HFFc6 (cell line): ENCODE results near the gene PRDM16. TPM values are rescaled to one million over a fixed set of nuclear protein-coding genes. Genes with fewer than 3 reads are reported as not detected.

Source experiments
- DNase-seq: peaks from one replicate; pipeline ENCODE4 v3.0.0-alpha.2; 2018
- H3K27ac Mint-ChIP-seq: 2 replicates; pipeline ENCODE4 v1.8.0; 2020; ENCODE audit warnings: mild to moderate bottlenecking, mixed read lengths
- H3K27me3 Mint-ChIP-seq: 2 replicates; pipeline ENCODE4 v1.8.0; 2021; ENCODE audit warnings: mild to moderate bottlenecking, moderate library complexity, mixed read lengths; ENCODE audit not compliant: insufficient read depth
- H3K36me3 Mint-ChIP-seq: 2 replicates; pipeline ENCODE4 v1.8.0; 2021; ENCODE audit warnings: low read depth, mixed read lengths
- H3K4me1 Mint-ChIP-seq: 2 replicates; pipeline ENCODE4 v1.8.0; 2020; ENCODE audit warnings: low read depth, mixed read lengths
- H3K4me3 Mint-ChIP-seq: 2 replicates; pipeline ENCODE4 v1.8.0; 2020; ENCODE audit warnings: mild to moderate bottlenecking, moderate library complexity, mixed read lengths
- H3K9me3 Mint-ChIP-seq: 2 replicates; pipeline ENCODE4 v1.8.0; 2020; ENCODE audit warnings: mild to moderate bottlenecking, mixed read lengths
- total RNA-seq, 6 experiments: library from RNA; stranded (reverse); fragmentation: NEBNext Ultra II Directional; extraction: Animal tissue kit (Norgen Biotek cat#: 25700); gene quantifications; 2 replicates in 1 of 6; 3 replicates in 5 of 6; pipeline ENCODE4 v1.2.3, GENCODE V29; 2021
- TF ChIP-seq, protein P1 (sequence below): fragments of 200-600 bp; sonication (generic); IDR thresholded peaks from 2 replicates; pipeline ENCODE4 v1.5.0; 2021; ENCODE audit warnings: antibody characterized with exemption, mild to moderate bottlenecking

Gene PRDM16
- total RNA-seq, 6 experiments from 2014 or later = not detected

DNA sequence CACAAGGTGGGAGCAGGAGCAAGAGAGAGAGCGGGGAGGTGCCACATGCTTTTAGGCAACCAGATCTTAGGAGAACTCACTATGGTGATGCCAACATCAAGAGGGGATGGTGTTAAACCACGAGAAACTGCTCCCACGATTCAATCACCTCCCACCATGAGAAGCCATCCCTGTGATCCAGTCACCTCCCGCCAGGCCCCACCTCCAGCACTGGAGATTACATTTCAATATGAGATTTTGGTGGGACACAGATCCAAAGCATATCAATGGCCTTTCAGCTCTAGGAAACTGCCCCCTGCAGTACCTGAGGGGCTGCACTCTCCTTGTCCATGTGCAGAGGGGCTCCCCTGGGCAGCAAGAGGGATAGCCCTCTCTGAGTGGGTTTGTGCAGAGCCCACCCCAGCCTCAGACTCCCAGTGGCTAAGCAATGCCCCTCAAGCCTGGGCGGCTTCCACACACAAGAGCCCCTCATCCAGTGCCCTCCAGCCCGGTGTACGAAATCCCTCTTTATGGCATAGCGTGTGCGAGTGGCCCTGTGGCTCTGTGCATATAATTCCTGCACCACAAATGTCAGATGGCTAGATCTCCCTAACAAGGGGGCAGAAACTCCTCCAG, 15.5 kb upstream of the PRDM16 start:
- TF ChIP-seq, protein P1, sequence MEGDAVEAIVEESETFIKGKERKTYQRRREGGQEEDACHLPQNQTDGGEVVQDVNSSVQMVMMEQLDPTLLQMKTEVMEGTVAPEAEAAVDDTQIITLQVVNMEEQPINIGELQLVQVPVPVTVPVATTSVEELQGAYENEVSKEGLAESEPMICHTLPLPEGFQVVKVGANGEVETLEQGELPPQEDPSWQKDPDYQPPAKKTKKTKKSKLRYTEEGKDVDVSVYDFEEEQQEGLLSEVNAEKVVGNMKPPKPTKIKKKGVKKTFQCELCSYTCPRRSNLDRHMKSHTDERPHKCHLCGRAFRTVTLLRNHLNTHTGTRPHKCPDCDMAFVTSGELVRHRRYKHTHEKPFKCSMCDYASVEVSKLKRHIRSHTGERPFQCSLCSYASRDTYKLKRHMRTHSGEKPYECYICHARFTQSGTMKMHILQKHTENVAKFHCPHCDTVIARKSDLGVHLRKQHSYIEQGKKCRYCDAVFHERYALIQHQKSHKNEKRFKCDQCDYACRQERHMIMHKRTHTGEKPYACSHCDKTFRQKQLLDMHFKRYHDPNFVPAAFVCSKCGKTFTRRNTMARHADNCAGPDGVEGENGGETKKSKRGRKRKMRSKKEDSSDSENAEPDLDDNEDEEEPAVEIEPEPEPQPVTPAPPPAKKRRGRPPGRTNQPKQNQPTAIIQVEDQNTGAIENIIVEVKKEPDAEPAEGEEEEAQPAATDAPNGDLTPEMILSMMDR = no peak
- Mint-ChIP-seq H3K4me1 (no peaks in the 10 kb centered on the region), H3K36me3 (peaks cover 6% of the 10 kb centered on the region), H3K27me3 (peaks cover 7% of the 10 kb centered on the region), H3K4me3 (no peak overlapping the region), H3K9me3 (peaks cover 10% of the 10 kb centered on the region), H3K27ac (no peak overlapping the region)
- no peak for DNase-seq

DNA sequence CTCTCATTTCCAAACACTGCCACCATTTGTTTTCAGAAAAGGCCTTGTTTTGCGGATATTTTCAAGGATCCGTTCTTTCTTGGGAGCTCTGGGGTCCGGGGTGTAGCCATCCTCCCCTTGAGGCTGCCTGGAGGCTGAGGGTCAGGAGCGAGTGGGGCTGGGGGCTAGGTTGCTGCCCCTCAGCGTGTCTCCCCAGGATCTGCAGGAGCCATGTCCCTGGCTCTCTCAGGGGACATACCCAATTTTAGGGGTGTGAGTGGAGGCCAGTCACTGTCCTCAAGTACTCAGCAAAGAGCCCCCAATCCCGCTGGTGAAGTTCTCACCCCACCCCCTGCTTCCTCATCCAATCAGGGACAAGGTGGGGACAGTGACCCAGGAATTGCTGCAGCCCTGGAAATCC, 15.0 kb upstream of the PRDM16 start:
- Mint-ChIP-seq H3K4me3 (no peak overlapping the region), H3K36me3 (peaks cover 6% of the 10 kb centered on the region), H3K27ac (no peak overlapping the region), H3K4me1 (no peaks in the 10 kb centered on the region), H3K27me3 (peaks cover 9% of the 10 kb centered on the region), H3K9me3 (peaks cover 10% of the 10 kb centered on the region)
- TF ChIP-seq, protein P1 = no peak
- no peak for DNase-seq

DNA sequence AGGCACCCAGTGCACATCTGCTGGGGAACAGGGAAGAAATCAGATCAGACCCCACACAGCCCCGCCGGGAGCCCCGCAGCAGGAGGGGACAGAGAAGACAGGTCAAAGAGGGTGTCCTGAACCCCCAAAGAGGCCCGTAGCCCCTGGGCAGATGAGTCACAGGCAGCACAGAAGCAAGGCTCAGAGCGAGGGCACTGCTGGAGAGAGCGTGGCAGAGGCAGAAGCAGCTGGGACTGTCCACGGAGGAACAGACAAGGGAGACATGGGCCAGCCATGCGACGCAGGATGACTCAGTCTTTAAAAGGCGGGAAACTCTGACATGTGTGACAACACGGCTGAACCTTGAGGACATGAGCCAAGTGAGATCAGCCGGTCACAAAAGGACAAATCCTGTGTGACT, 14.5 kb upstream of the PRDM16 start:
- Mint-ChIP-seq H3K27me3 (peaks cover 9% of the 10 kb centered on the region), H3K4me3 (no peak overlapping the region), H3K9me3 (peaks cover 10% of the 10 kb centered on the region), H3K36me3 (peaks cover 6% of the 10 kb centered on the region), H3K4me1 (no peaks in the 10 kb centered on the region), H3K27ac (no peak overlapping the region)
- DNase-seq = no peak
- TF ChIP-seq, protein P1 = no peak

DNA sequence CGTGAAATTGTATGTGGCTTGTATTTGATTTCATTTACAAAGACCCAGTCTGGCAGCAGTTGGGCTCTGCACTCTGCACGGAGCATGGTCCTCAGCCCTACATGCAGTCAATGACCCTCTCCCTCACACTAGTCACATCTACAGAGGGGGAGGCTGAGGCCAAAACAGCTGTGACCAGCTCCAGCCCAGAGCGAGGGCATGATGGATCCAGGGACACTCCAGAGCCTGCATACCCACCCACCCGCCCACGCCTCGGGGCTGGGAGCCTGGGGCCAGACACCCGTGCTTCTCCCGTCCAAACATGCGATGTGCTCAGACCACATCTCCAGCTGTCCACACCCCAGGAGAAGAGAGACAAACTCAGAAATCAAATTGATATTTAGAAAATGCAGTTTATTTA, 14.0 kb upstream of the PRDM16 start:
- H3K27ac Mint-ChIP-seq = no peak overlapping the region
- peaks cover 9% of the 10 kb centered on the region for H3K27me3 Mint-ChIP-seq
- no peaks in the 10 kb centered on the region for H3K4me1 Mint-ChIP-seq
- TF ChIP-seq, protein P1 = no peak
- H3K4me3 Mint-ChIP-seq = no peak overlapping the region
- no peak for DNase-seq
- H3K36me3 Mint-ChIP-seq = peaks cover 6% of the 10 kb centered on the region
- peaks cover 10% of the 10 kb centered on the region for H3K9me3 Mint-ChIP-seq

DNA sequence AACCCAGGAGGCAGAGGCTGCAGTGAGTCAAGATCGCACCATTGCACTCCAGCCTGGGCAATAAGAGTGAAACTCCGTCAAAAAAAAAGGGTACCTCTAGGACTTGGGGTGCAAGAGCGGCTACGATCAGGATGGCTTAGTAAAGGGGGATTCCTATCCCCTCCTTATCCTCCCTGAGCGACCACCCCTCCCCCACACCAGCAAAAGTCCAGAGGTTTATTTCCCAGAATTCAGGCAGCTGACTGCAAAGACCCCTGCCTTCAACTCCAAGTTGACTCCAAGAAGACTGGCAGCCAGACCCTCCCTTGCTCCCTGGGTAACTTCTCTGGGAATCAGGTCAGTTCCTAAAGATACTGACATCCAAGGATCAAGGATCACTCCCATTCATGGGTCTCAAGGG, 12.4 kb upstream of the PRDM16 start:
- Mint-ChIP-seq H3K27ac (no peak overlapping the region), H3K36me3 (peaks cover 6% of the 10 kb centered on the region), H3K4me1 (no peaks in the 10 kb centered on the region), H3K27me3 (peaks cover 9% of the 10 kb centered on the region), H3K4me3 (no peak overlapping the region), H3K9me3 (peaks cover 6% of the 10 kb centered on the region)
- DNase-seq = no peak
- TF ChIP-seq, protein P1 = no peak
